ENCODE data around the gene TMEM169.
"Not testable (repeated sequence)": the region's sequence is repeated elsewhere in the genome, so short reads cannot be mapped to it uniquely, and the experiment has no call there.

TMEM169 gene

DNA sequence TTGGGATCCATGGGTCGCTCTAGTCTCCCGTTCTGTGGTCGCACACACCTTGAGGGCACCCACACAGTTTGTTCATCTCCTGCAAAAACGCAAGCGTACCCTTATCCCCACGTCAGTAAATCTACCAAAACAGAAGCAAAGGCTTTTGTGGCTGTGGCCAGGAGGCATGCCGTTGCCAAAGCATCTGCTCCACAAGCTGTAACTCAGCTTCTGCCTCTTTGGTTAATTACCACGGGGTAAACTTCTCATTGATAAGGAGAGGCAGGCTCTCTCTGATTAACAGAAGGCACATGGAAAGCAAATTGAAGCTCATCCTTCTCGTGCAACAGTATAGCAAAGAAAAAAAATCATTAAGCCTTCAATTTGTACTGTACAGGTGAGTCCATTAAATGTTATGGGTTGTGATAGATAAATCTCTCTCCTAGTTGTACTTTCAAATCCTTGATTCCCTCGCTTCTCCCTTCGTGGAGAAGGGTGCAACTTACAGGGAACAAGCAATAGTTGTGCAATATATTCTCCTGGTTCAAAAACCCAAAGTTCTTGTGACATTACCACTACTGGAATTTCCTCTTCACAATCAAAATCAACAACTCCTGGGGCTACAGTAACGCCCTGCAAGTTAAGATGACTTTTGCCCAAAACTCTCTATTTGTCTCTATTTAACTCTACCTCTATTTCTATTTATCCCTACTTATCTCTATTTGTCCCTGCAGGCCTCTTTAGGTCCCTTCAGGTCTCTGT is 10.4 kb upstream of the TMEM169 start:
- Histone ChIP-seq H3K27ac (ENCODE audit: low read length) (no peak overlapping the region), H3K9me3 (ENCODE audit: control insufficient read depth in 2 of 2, low read length in 2 of 2) (no peaks in the 10 kb centered on the region), H3K36me3 (ENCODE audit: control insufficient read depth in 2 of 2, insufficient read depth in 2 of 2, low read length in 2 of 2) (peaks cover 0 to 3% of the 10 kb centered on the region in 2 donors), H3K9ac (ENCODE audit: low read length in 2 of 2) (no peak overlapping the region), H3K4me1 (ENCODE audit: control insufficient read depth, insufficient read depth, low read length) (no peaks in the 10 kb centered on the region), H3K4me3 (ENCODE audit: low read length in 2 of 2) (no peak overlapping the region), H3K27me3 (ENCODE audit: control insufficient read depth in 1 of 2, insufficient read depth in 2 of 2, low read length in 2 of 2) (no peaks in the 10 kb centered on the region)

DNA sequence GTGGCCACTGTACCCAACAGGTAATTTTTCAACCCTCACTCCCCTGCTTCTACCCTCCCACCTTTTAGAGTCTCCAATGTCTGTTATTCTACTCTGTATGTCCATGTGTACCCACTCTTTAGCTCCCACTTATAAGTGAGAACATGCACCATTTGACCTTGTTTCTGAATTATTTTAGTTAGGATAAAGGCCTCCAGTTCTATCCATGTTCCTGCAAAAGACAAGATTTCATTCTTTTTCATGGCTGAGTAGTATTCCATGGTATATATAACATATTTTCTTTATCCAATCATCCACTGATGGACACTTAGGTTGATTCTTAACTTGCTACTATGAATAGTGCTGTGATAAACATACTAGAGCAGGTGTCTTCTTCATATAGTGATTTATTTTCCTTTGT is 9.2 kb upstream of the TMEM169 start:
- peaks cover 0 to 3% of the 10 kb centered on the region in 2 donors for H3K36me3 ChIP-seq (ENCODE audit: control insufficient read depth in 2 of 2, insufficient read depth in 2 of 2, low read length in 2 of 2)
- H3K27me3 ChIP-seq (ENCODE audit: control insufficient read depth in 1 of 2, insufficient read depth in 2 of 2, low read length in 2 of 2), result no peaks in the 10 kb centered on the region
- H3K9me3 ChIP-seq (ENCODE audit: control insufficient read depth in 2 of 2, low read length in 2 of 2), result no peaks in the 10 kb centered on the region
- no peaks in the 10 kb centered on the region for H3K4me1 ChIP-seq (ENCODE audit: control insufficient read depth, insufficient read depth, low read length)
- H3K4me3 ChIP-seq (ENCODE audit: low read length in 2 of 2), result no peak overlapping the region
- no peak overlapping the region for H3K9ac ChIP-seq (ENCODE audit: low read length in 2 of 2)
- H3K27ac ChIP-seq (ENCODE audit: low read length), result no peak overlapping the region

DNA sequence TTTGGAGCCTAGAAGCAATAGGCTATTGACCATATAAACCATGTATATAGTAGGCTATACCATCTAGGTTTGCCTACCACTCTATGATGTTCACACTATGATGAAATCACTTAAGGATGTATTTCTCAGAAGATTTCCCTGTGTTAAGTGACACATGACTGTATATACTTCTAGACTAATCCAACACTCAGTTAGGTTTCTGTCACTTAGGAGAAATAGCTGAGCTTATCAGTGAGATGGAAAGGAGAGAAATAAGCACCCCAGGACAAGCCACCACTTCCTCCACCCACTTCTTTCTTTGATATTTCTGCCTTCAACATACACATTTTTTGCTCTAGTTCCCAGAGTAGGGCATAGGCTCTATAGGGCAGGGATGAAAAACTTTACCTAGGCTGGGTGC is 7.9 kb upstream of the TMEM169 start:
- Histone ChIP-seq H3K9ac (ENCODE audit: low read length in 2 of 2) (no peak overlapping the region), H3K4me1 (ENCODE audit: control insufficient read depth, insufficient read depth, low read length) (no peaks in the 10 kb centered on the region), H3K4me3 (ENCODE audit: low read length in 2 of 2) (no peak overlapping the region), H3K9me3 (ENCODE audit: control insufficient read depth in 2 of 2, low read length in 2 of 2) (no peaks in the 10 kb centered on the region), H3K36me3 (ENCODE audit: control insufficient read depth in 2 of 2, insufficient read depth in 2 of 2, low read length in 2 of 2) (peaks cover 0 to 3% of the 10 kb centered on the region in 2 donors), H3K27me3 (ENCODE audit: control insufficient read depth in 1 of 2, insufficient read depth in 2 of 2, low read length in 2 of 2) (no peaks in the 10 kb centered on the region), H3K27ac (ENCODE audit: low read length) (no peak overlapping the region)

DNA sequence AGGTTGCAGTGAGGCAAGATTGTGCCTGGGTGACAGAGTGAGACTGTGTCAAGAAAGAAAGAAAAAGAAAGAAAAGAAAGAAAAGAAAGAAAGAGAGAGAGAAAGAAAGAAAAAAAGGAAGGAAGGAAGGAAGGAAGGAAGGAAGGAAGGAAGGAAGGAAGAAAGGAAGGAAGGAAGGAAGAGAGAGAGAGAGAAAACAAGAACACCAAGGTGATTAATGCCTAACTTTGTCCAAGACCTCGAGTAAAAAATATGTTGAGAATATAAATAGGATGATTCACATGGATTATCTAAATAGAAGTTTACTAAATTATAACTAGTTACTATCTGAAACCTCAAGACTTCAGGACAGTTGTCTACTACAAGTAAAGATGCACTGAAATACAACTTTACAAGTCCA is 7.3 kb upstream of the TMEM169 start:
- no peak overlapping the region for H3K9ac ChIP-seq (ENCODE audit: low read length in 2 of 2)
- no peaks in the 10 kb centered on the region for H3K4me1 ChIP-seq (ENCODE audit: control insufficient read depth, insufficient read depth, low read length)
- H3K9me3 ChIP-seq (ENCODE audit: control insufficient read depth in 2 of 2, low read length in 2 of 2), result no peaks in the 10 kb centered on the region
- no peaks in the 10 kb centered on the region for H3K27me3 ChIP-seq (ENCODE audit: control insufficient read depth in 1 of 2, insufficient read depth in 2 of 2, low read length in 2 of 2)
- H3K4me3 ChIP-seq (ENCODE audit: low read length in 2 of 2), result no peak overlapping the region
- H3K27ac ChIP-seq (ENCODE audit: low read length), result no peak overlapping the region
- peaks cover 0 to 3% of the 10 kb centered on the region in 2 donors for H3K36me3 ChIP-seq (ENCODE audit: control insufficient read depth in 2 of 2, insufficient read depth in 2 of 2, low read length in 2 of 2)

DNA sequence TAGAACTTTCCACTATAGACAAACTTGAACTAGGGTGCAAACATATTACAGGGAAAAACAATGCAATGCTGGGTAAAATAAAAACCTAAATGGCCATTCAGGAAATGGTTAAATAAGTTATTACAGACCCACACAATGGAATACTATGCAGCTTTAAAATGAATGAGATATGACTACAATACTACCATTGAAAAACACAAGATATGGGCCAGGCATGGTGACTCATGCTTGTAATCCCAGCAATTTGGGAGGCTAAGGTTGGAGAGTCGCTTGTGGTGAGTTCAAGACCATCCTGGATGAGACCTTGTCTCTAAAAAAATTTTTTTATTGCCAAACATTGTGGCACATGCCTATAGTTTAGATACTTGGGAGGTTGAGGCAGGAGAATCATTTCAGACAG is 6.9 kb upstream of the TMEM169 start:
- no peaks in the 10 kb centered on the region for H3K4me1 ChIP-seq (ENCODE audit: control insufficient read depth, insufficient read depth, low read length)
- H3K9me3 ChIP-seq (ENCODE audit: control insufficient read depth in 2 of 2, low read length in 2 of 2), result no peaks in the 10 kb centered on the region
- no peak overlapping the region for H3K4me3 ChIP-seq (ENCODE audit: low read length in 2 of 2)
- H3K27ac ChIP-seq (ENCODE audit: low read length), result no peak overlapping the region
- no peaks in the 10 kb centered on the region for H3K27me3 ChIP-seq (ENCODE audit: control insufficient read depth in 1 of 2, insufficient read depth in 2 of 2, low read length in 2 of 2)
- H3K9ac ChIP-seq (ENCODE audit: low read length in 2 of 2), result no peak overlapping the region
- peaks cover 0 to 3% of the 10 kb centered on the region in 2 donors for H3K36me3 ChIP-seq (ENCODE audit: control insufficient read depth in 2 of 2, insufficient read depth in 2 of 2, low read length in 2 of 2)

DNA sequence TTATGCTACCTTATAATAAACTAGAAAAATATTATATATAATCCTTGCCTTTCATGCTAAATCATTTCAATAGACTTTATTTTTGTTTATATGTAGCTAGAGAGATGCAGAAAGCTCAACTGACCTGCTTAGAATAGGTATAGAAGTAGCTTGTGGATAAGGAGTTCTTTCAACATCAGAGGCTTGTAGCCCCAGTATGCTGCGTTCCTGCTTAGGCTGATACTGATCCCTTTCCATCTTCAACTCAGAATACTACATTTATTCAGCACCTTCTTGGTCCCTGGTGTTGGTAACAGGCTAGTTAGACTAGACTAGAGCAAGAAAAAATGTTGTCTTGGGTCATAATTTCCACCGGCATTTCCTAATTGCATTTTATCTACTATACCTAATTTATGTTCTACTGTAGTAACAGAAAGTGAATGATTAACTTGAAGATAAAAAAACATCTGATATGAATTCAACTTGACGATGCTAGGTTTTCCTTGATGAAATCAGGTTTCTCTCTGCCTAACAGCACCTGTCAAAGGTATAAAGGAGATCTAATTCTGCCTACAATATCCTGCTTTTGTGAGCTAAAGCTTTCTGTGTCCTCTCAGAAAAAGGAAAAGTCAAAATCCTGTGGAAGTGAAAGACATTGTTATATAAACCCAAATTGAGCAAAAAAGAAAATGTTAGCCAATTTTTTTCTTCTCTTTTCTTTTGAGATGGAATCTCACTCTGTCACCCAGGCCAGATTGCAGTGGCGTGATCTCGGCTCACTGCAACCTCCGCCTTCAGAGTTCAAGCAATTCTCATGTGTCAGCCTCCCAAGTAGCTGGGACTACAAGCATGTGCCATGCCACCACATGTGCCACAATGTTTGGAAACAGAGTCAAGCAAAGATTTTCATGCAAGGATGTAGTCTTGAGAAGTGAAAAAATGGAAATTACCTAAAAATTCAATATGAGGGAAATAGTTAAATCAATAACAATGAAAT is 5.9 kb upstream of the TMEM169 start:
- Histone ChIP-seq H3K9ac (ENCODE audit: low read length in 2 of 2) (no peak overlapping the region), H3K27ac (ENCODE audit: low read length) (no peak overlapping the region)

DNA sequence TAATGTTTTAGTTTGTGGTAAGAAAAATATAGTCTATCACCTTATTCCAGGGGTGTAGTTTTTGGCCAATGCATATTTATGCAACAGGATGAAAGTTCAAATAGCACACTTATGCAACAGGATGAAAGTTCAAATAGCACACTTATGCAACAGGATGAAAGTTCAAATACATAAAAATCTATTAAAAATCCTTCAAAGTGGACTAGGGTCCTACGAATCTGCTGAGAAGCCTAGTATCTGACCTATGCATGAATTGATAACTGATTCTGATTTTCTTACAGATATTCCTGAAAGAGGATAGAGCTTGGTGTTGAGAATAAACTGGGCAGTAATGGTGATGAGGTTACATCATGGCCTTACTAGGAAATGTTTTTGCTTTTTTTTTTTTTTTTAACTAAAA is 2.9 kb upstream of the TMEM169 start:
- Histone ChIP-seq H3K27me3 (ENCODE audit: control insufficient read depth in 1 of 2, insufficient read depth in 2 of 2, low read length in 2 of 2) (no peaks in the 10 kb centered on the region), H3K4me1 (ENCODE audit: control insufficient read depth, insufficient read depth, low read length) (peaks cover 10% of the 10 kb centered on the region), H3K27ac (ENCODE audit: low read length) (no peak overlapping the region), H3K4me3 (ENCODE audit: low read length in 2 of 2) (no peak overlapping the region), H3K36me3 (ENCODE audit: control insufficient read depth in 2 of 2, insufficient read depth in 2 of 2, low read length in 2 of 2) (peaks cover 0 to 3% of the 10 kb centered on the region in 2 donors), H3K9me3 (ENCODE audit: control insufficient read depth in 2 of 2, low read length in 2 of 2) (no peaks in the 10 kb centered on the region), H3K9ac (ENCODE audit: low read length in 2 of 2) (no peak overlapping the region)

More for the DNA sequence above, 5.9 kb upstream of the TMEM169 start:
- Histone ChIP-seq H3K36me3 (ENCODE audit: control insufficient read depth in 2 of 2, insufficient read depth in 2 of 2, low read length in 2 of 2) (peaks cover 0 to 3% of the 10 kb centered on the region in 2 donors), H3K4me1 (ENCODE audit: control insufficient read depth, insufficient read depth, low read length) (no peaks in the 10 kb centered on the region), H3K9me3 (ENCODE audit: control insufficient read depth in 2 of 2, low read length in 2 of 2) (no peaks in the 10 kb centered on the region), H3K27me3 (ENCODE audit: control insufficient read depth in 1 of 2, insufficient read depth in 2 of 2, low read length in 2 of 2) (no peaks in the 10 kb centered on the region), H3K4me3 (ENCODE audit: low read length in 2 of 2) (no peak overlapping the region)

DNA sequence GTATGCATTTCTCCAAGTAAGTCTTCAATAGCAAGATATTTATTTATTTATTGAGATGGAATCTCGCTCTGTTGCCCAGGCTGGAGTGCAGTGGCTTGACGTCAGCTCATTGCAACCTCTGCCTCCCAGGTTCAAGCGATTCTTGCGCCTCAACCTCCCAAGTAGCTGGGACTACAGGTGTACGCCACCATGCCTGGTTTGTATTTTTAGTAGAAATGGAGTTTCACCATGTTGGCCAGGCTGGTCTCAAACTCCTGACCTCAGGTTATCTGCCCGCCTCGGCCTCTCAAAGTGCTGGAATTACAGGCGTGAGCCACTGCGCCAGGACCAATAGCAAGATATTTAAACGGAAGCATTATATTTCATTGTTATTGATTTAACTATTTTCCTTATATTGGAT is 1.7 kb upstream of the TMEM169 start:
- H3K9ac ChIP-seq (ENCODE audit: low read length in 2 of 2); H3K27me3 ChIP-seq (ENCODE audit: control insufficient read depth in 1 of 2, insufficient read depth in 2 of 2, low read length in 2 of 2); H3K36me3 ChIP-seq (ENCODE audit: control insufficient read depth in 2 of 2, insufficient read depth in 2 of 2, low read length in 2 of 2); H3K4me3 ChIP-seq (ENCODE audit: low read length in 2 of 2); H3K9me3 ChIP-seq (ENCODE audit: control insufficient read depth in 2 of 2, low read length in 2 of 2); H3K4me1 ChIP-seq (ENCODE audit: control insufficient read depth, insufficient read depth, low read length); H3K27ac ChIP-seq (ENCODE audit: low read length): not testable (repeated sequence)

DNA sequence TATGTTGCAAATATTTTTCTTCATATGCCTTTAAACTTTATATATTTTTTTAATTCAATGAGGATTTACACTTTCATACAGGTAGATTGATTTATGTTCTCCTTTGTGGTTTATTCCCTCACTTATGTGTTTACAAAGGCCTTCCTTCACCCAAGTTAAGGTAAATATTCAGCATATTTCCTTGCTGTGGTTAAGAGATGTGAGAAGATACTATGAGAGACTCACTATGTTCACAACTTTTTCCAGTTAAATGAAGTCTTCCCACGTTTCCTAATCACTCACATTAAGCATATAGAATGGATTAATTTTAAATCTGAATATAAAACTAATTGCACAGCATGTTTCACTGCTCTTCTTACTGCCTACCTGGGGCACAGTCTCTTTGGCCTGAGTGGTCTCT is 707 bp upstream of the TMEM169 start:
- H3K4me1 ChIP-seq (ENCODE audit: control insufficient read depth, insufficient read depth, low read length), result peaks cover 10% of the 10 kb centered on the region
- H3K9ac ChIP-seq (ENCODE audit: low read length in 2 of 2), result peak overlapping the region; percentile 68 to 75
- H3K4me3 ChIP-seq (ENCODE audit: low read length in 2 of 2), result peak overlapping the region; percentile 78 to 90
- H3K9me3 ChIP-seq (ENCODE audit: control insufficient read depth in 2 of 2, low read length in 2 of 2), result no peaks in the 10 kb centered on the region
- H3K36me3 ChIP-seq (ENCODE audit: control insufficient read depth in 2 of 2, insufficient read depth in 2 of 2, low read length in 2 of 2), result no peaks in the 10 kb centered on the region
- H3K27ac ChIP-seq (ENCODE audit: low read length), result no peak overlapping the region
- no peaks in the 10 kb centered on the region for H3K27me3 ChIP-seq (ENCODE audit: control insufficient read depth in 1 of 2, insufficient read depth in 2 of 2, low read length in 2 of 2)

DNA sequence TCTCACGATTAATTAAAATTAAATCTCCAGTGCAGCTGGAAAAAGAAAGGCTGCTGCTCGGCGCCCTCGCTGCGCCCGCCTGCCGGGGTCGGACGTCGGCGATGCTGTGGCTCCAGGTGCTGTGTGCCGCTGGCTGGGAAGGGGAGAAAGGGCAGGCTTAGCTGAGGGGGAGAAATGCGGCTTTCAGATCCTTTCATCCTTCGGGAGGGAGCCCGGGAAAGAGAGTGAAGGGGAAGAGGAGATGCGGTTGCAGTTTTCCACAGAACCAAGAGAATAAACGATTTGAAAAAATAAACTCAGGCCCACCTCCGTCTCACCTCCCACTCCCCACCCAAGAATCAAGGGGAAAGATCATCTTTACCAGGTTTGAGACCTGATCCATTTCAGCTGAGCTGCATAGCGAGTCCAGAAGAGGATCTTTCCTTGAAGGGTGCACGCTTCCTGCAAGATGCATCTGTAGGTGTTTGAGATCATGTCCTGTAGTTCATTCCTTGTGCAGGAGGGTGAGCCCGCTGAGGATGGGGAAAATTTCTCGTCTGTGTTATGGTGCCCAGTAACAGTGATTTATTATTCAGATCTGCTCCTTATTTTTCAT is 495 bp downstream of the TMEM169 start:
- H3K27ac ChIP-seq (ENCODE audit: low read length), result no peak overlapping the region
- no peaks in the 10 kb centered on the region for H3K36me3 ChIP-seq (ENCODE audit: control insufficient read depth in 2 of 2, insufficient read depth in 2 of 2, low read length in 2 of 2)
- H3K9me3 ChIP-seq (ENCODE audit: control insufficient read depth in 2 of 2, low read length in 2 of 2), result no peaks in the 10 kb centered on the region
- H3K4me3 ChIP-seq (ENCODE audit: low read length in 2 of 2), result peak overlapping the region; percentile 78 to 90
- no peaks in the 10 kb centered on the region for H3K27me3 ChIP-seq (ENCODE audit: control insufficient read depth in 1 of 2, insufficient read depth in 2 of 2, low read length in 2 of 2)
- peaks cover 10% of the 10 kb centered on the region for H3K4me1 ChIP-seq (ENCODE audit: control insufficient read depth, insufficient read depth, low read length)
- peak overlapping the region; percentile 62 to 68 for H3K9ac ChIP-seq (ENCODE audit: low read length in 2 of 2)
